ENCODE data around the gene USP32. TPM values are rescaled to one million over a fixed set of nuclear protein-coding genes. Genes with fewer than 3 reads are reported as not detected.

USP32 gene
- total RNA-seq, 3 donors from 2014 or later (not counting 1 experiment from before 2014, with no cell fraction given): 41.3 to 68.5 (median 41.7) TPM

GRCh38 chr17:60390186-60390585 is 1.7 kb downstream of the USP32 start:
- no peaks in the 10 kb centered on the region for H3K27me3 ChIP-seq (ENCODE audit: control insufficient read depth, insufficient read depth, low read length)
- peaks cover 46 to 55% of the 10 kb centered on the region in 2 donors for H3K4me1 Mint-ChIP-seq
- no peak for TF ChIP-seq CTCF (IDR thresholded peaks at IDR 0.05)
- ATAC-seq: no peak
- no peaks in the 10 kb centered on the region for H3K27me3 Mint-ChIP-seq (ENCODE audit: low read depth in 2 of 2)
- H3K9me3 ChIP-seq (ENCODE audit: control insufficient read depth, insufficient read depth, low read length): no peaks in the 10 kb centered on the region
- no peaks in the 10 kb centered on the region for H3K9me3 Mint-ChIP-seq
- peak overlapping the region; percentile 98 for H3K4me3 Mint-ChIP-seq
- DNase-seq: no peak
- intact Hi-C loops (cut with micrococcal nuclease): loop anchor here (10.0 kb wide), 1 partner anchor 605 kb away; no protein-coding TSS in a partner anchor
- H3K27ac Mint-ChIP-seq: peak overlapping the region; percentile 88 to 92
- no peak overlapping the region for H3K27ac ChIP-seq (ENCODE audit: low read length)
- WGBS (ENCODE audit: insufficient coverage): 44% methylated on average over 1 of the region's 2 CpGs
- H3K36me3 Mint-ChIP-seq: no peaks in the 10 kb centered on the region
- H3K4me3 ChIP-seq (ENCODE audit: low read length): no peak overlapping the region
- no peaks in the 10 kb centered on the region for H3K36me3 ChIP-seq (ENCODE audit: control insufficient read depth, insufficient read depth, low read length)
- peaks cover 19% of the 10 kb centered on the region for H3K4me1 ChIP-seq (ENCODE audit: control insufficient read depth, insufficient read depth, low read length)

- no peak overlapping the region for H3K27ac Mint-ChIP-seq
- no peak for ATAC-seq
These were observed 3.2 kb downstream of the USP32 start for GRCh38 chr17:60388742-60389141.

GRCh38 chr17:60387666-60388065 is 4.3 kb downstream of the USP32 start:
- Mint-ChIP-seq H3K4me3 (no peak overlapping the region), H3K27ac (no peak overlapping the region), H3K27me3 (ENCODE audit: low read depth in 2 of 2) (no peaks in the 10 kb centered on the region), H3K4me1 (peaks cover 52 to 65% of the 10 kb centered on the region in 2 donors), H3K36me3 (no peaks in the 10 kb centered on the region), H3K9me3 (no peaks in the 10 kb centered on the region)
- Histone ChIP-seq H3K4me3 (ENCODE audit: low read length) (no peak overlapping the region), H3K9me3 (ENCODE audit: control insufficient read depth, insufficient read depth, low read length) (no peaks in the 10 kb centered on the region), H3K27me3 (ENCODE audit: control insufficient read depth, insufficient read depth, low read length) (no peaks in the 10 kb centered on the region), H3K27ac (ENCODE audit: low read length) (no peak overlapping the region), H3K36me3 (ENCODE audit: control insufficient read depth, insufficient read depth, low read length) (no peaks in the 10 kb centered on the region), H3K4me1 (ENCODE audit: control insufficient read depth, insufficient read depth, low read length) (peaks cover 14% of the 10 kb centered on the region)
- ATAC-seq: no peak
- no peak for TF ChIP-seq CTCF (IDR thresholded peaks at IDR 0.05)
- intact Hi-C loops (cut with micrococcal nuclease): no loop called here
- no CpG with 5 or more reads among the region's 3 CpGs for WGBS (ENCODE audit: insufficient coverage)
- DNase-seq: no peak

More at GRCh38 chr17:60388742-60389141, 3.2 kb downstream of the USP32 start:
- no peaks in the 10 kb centered on the region for H3K36me3 ChIP-seq (ENCODE audit: control insufficient read depth, insufficient read depth, low read length)
- intact Hi-C loops (cut with micrococcal nuclease): no loop called here
- no peaks in the 10 kb centered on the region for H3K27me3 ChIP-seq (ENCODE audit: control insufficient read depth, insufficient read depth, low read length)
- H3K4me1 ChIP-seq (ENCODE audit: control insufficient read depth, insufficient read depth, low read length): peaks cover 19% of the 10 kb centered on the region
- Mint-ChIP-seq H3K9me3 (no peaks in the 10 kb centered on the region), H3K36me3 (no peaks in the 10 kb centered on the region), H3K4me1 (peaks cover 51 to 64% of the 10 kb centered on the region in 2 donors), H3K4me3 (no peak overlapping the region), H3K27me3 (ENCODE audit: low read depth in 2 of 2) (no peaks in the 10 kb centered on the region)
- TF ChIP-seq CTCF (IDR thresholded peaks at IDR 0.05): no peak
- no peak overlapping the region for H3K27ac ChIP-seq (ENCODE audit: low read length)
- no peak overlapping the region for H3K4me3 ChIP-seq (ENCODE audit: low read length)
- DNase-seq: no peak
- WGBS (ENCODE audit: insufficient coverage): 33% methylated on average over 1 of the region's 3 CpGs
- no peaks in the 10 kb centered on the region for H3K9me3 ChIP-seq (ENCODE audit: control insufficient read depth, insufficient read depth, low read length)
